HepG2 (cell line): Measurements from ENCODE around the gene NPAS2. TPM values are rescaled to one million over a fixed set of nuclear protein-coding genes. Genes with fewer than 3 reads are reported as not detected.

Experiments
- DNMT3B ChIP-seq: conservative IDR thresholded peaks from 2 replicates; pipeline ENCODE4 v1.6.1; 2016; ENCODE audit warnings: missing biosample characterization, control low read depth
- ELF1 ChIP-seq: sonication (generic); formaldehyde crosslinking; IDR thresholded peaks from 2 replicates; pipeline ENCODE4 v1.4.0; 2020; ENCODE audit warnings: missing genetic modification reagents
- FOSL1 ChIP-seq: sonication (generic); formaldehyde crosslinking; IDR thresholded peaks from 2 replicates; pipeline ENCODE4 v1.9.0; 2021; ENCODE audit warnings: missing genetic modification reagents, borderline replicate concordance
- KDM5A ChIP-seq: fragments of 200-600 bp; sonication (generic); IDR thresholded peaks from 2 replicates; pipeline ENCODE4 v1.7.0; 2018; ENCODE audit warnings: antibody characterized with exemption, mild to moderate bottlenecking, low read length, borderline replicate concordance
- NFATC3 ChIP-seq: sonication (generic); formaldehyde crosslinking; IDR thresholded peaks from 2 replicates; pipeline ENCODE4 v1.5.1; 2020; ENCODE audit warnings: mild to moderate bottlenecking, missing genetic modification reagents
- NFIC ChIP-seq: IDR thresholded peaks from 2 replicates; pipeline ENCODE4 v1.6.1; 2012; ENCODE audit warnings: mild to moderate bottlenecking, low read length, inconsistent platforms
- POGZ ChIP-seq: sonication (generic); formaldehyde crosslinking; IDR thresholded peaks from 2 replicates; pipeline ENCODE4 v1.4.0; 2020; ENCODE audit warnings: mild to moderate bottlenecking, missing genetic modification reagents
- RFX3 ChIP-seq: IDR thresholded peaks from 2 replicates; pipeline ENCODE4 v1.6.1; 2016; ENCODE audit warnings: missing biosample characterization, missing genetic modification reagents
- SP1 ChIP-seq, 2 experiments: fragments of 450-650 bp in 1 of 2; sonication (generic) in 1 of 2; formaldehyde crosslinking in 1 of 2; IDR thresholded peaks; 2 replicates each; pipeline versions ENCODE4 v1.4.0 to v1.6.1; 2016 to 2020; ENCODE audit warnings: missing genetic modification reagents in 1 of 2
- STAG1 ChIP-seq: sonication (generic); formaldehyde crosslinking; IDR thresholded peaks from 2 replicates; pipeline ENCODE4 v1.4.0; 2020; ENCODE audit warnings: missing genetic modification reagents
- TEAD3 ChIP-seq: optimal IDR thresholded peaks from 2 replicates; pipeline ENCODE3; 2016; ENCODE audit warnings: borderline replicate concordance
- ZFX ChIP-seq: sonication (generic); formaldehyde crosslinking; IDR thresholded peaks from 2 replicates; pipeline ENCODE4 v1.4.0; 2020; ENCODE audit warnings: mild to moderate bottlenecking, low read depth, missing genetic modification reagents, moderate library complexity
- ZMYM3 ChIP-seq: sonication (generic); formaldehyde crosslinking; IDR thresholded peaks from 2 replicates; pipeline ENCODE4 v1.5.1; 2020; ENCODE audit warnings: mild to moderate bottlenecking, missing genetic modification reagents
- ZNF460 ChIP-seq: sonication (generic); formaldehyde crosslinking; IDR thresholded peaks from 2 replicates; pipeline ENCODE4 v1.5.1; 2020; ENCODE audit warnings: missing genetic modification reagents, mild to moderate bottlenecking, borderline replicate concordance
- ZNF615 ChIP-seq: sonication (generic); formaldehyde crosslinking; IDR thresholded peaks from 2 replicates; pipeline ENCODE4 v1.5.0; 2020; ENCODE audit warnings: mild to moderate bottlenecking, missing genetic modification reagents, borderline replicate concordance
- ZNF678 ChIP-seq: sonication (generic); formaldehyde crosslinking; IDR thresholded peaks from 2 replicates; pipeline ENCODE4 v1.4.0; 2020; ENCODE audit warnings: mild to moderate bottlenecking, missing genetic modification reagents
- polyA plus RNA-seq, 8 experiments: library from polyadenylated mRNA; depleted of rRNA in 3 of 8; stranded (reverse) in 7 of 8; unstranded in 1 of 8; fragments of >200 nt; fragmentation: Illumina TruSeq in 4 of 8; extraction: Trizol in 4 of 8; gene quantifications; 2 replicates each; pipeline versions ENCODE4 v1.2.1 to v1.2.3, GENCODE V29; 2011 to 2016; ENCODE audit warnings: low read depth in 4 of 8, missing spikeins in 1 of 8, mixed read lengths in 1 of 8; ENCODE audit not compliant: insufficient read depth in 1 of 8
- total RNA-seq, 5 experiments: library from RNA; depleted of rRNA; stranded (reverse); fragments of >200 nt; fragmentation: Illumina TruSeq; extraction: Trizol; gene quantifications; 2 replicates each; pipeline ENCODE4 v1.2.3, GENCODE V29; 2016; ENCODE audit warnings: low read depth in 1 of 5
- TF ChIP-seq, protein P1 (sequence below): sonication (generic); formaldehyde crosslinking; IDR thresholded peaks from 2 replicates; pipeline ENCODE4 v1.4.0; 2020; ENCODE audit warnings: missing genetic modification reagents
- TF ChIP-seq, protein P2 (sequence below), 2 experiments: sonication (generic) in 1 of 2; formaldehyde crosslinking in 1 of 2; IDR thresholded peaks; 2 replicates each; pipeline versions ENCODE4 v1.4.0 to v1.6.1; 2018 to 2020; ENCODE audit warnings: missing genetic modification reagents in 2 of 2, borderline replicate concordance in 1 of 2, low read depth in 1 of 2, mild to moderate bottlenecking in 1 of 2, missing biosample characterization in 1 of 2
- TF ChIP-seq, protein P3 (sequence below): sonication (generic); formaldehyde crosslinking; IDR thresholded peaks from 2 replicates; pipeline ENCODE4 v1.5.0; 2020; ENCODE audit warnings: missing genetic modification reagents
- TF ChIP-seq, protein P4 (sequence below): sonication (generic); formaldehyde crosslinking; IDR thresholded peaks from 2 replicates; pipeline ENCODE4 v1.5.1; 2020; ENCODE audit warnings: missing genetic modification reagents, mild to moderate bottlenecking, borderline replicate concordance

The NPAS2 gene
- total and polyA plus RNA-seq, 2 of the 13 experiments (the other 11 are each of a cell fraction or from before 2014, with no cell fraction given): 14.8 to 37.5 TPM

DNA sequence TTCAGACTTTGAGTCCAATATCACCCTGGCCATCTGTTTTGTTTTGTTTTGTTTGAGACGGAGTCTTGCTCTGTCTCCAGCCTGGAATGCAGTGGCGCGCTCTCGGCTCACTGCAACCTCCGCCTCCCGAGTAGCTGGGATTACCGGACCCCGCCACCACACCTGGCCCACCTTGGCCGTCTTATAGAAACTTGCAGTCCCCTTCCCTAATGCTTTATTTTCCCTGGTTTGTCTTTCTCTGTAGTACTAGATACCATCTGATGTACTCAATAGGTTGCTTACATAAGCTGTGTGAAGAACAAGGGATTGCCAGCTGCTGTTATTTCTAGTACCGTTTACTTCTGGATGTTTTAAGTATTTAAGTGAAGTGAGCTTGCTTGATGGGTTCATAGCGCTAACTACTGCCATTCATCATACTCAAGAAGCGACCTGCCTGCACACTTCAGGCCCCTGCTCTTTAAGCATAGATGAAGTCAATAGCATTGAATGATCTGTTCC is 183.4 kb downstream of the NPAS2 start (continued):
- TF ChIP-seq, protein P1, sequence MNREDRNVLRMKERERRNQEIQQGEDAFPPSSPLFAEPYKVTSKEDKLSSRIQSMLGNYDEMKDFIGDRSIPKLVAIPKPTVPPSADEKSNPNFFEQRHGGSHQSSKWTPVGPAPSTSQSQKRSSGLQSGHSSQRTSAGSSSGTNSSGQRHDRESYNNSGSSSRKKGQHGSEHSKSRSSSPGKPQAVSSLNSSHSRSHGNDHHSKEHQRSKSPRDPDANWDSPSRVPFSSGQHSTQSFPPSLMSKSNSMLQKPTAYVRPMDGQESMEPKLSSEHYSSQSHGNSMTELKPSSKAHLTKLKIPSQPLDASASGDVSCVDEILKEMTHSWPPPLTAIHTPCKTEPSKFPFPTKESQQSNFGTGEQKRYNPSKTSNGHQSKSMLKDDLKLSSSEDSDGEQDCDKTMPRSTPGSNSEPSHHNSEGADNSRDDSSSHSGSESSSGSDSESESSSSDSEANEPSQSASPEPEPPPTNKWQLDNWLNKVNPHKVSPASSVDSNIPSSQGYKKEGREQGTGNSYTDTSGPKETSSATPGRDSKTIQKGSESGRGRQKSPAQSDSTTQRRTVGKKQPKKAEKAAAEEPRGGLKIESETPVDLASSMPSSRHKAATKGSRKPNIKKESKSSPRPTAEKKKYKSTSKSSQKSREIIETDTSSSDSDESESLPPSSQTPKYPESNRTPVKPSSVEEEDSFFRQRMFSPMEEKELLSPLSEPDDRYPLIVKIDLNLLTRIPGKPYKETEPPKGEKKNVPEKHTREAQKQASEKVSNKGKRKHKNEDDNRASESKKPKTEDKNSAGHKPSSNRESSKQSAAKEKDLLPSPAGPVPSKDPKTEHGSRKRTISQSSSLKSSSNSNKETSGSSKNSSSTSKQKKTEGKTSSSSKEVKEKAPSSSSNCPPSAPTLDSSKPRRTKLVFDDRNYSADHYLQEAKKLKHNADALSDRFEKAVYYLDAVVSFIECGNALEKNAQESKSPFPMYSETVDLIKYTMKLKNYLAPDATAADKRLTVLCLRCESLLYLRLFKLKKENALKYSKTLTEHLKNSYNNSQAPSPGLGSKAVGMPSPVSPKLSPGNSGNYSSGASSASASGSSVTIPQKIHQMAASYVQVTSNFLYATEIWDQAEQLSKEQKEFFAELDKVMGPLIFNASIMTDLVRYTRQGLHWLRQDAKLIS (CRISPR knock-in tag): 0 out of 2 replicates have a peak, but pooled peaks have one; percentile 30
- TF ChIP-seq ZNF678 (CRISPR knock-in tag) (peak; percentile 63; the same call in 1 of the 2 replicates), TEAD3 (CRISPR knock-in tag) (peak; percentile 29), NFIC (peak; percentile 30; the same call in 1 of the 2 replicates), ZMYM3 (CRISPR knock-in tag) (peak; percentile 50; the same call in 1 of the 2 replicates), SP1 (IDR thresholded peaks at IDR 0.05) (no peak), SP1 (CRISPR knock-in tag; IDR thresholded peaks at IDR 0.05) (no peak), ZFX (CRISPR knock-in tag) (no peak), STAG1 (CRISPR knock-in tag) (0 out of 2 replicates have a peak, but pooled peaks have one; percentile 2), FOSL1 (no peak), NFATC3 (no peak), POGZ (0 out of 2 replicates have a peak, but pooled peaks have one; percentile 21), ELF1 (0 out of 2 replicates have a peak, but pooled peaks have one; percentile 7), RFX3 (0 out of 2 replicates have a peak, but pooled peaks have one; percentile 14), ZNF615 (0 out of 2 replicates have a peak, but pooled peaks have one; percentile 37), ZNF460 (CRISPR knock-in tag) (peak; percentile 97), KDM5A (0 out of 2 replicates have a peak, but pooled peaks have one; percentile 6), DNMT3B (CRISPR knock-in tag) (0 out of 2 replicates have a peak, but pooled peaks have one; percentile 60)
- TF ChIP-seq, protein P2, sequence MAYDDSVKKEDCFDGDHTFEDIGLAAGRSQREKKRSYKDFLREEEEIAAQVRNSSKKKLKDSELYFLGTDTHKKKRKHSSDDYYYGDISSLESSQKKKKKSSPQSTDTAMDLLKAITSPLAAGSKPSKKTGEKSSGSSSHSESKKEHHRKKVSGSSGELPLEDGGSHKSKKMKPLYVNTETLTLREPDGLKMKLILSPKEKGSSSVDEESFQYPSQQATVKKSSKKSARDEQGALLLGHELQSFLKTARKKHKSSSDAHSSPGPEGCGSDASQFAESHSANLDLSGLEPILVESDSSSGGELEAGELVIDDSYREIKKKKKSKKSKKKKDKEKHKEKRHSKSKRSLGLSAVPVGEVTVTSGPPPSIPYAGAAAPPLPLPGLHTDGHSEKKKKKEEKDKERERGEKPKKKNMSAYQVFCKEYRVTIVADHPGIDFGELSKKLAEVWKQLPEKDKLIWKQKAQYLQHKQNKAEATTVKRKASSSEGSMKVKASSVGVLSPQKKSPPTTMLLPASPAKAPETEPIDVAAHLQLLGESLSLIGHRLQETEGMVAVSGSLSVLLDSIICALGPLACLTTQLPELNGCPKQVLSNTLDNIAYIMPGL (CRISPR knock-in tag; IDR thresholded peaks at IDR 0.05; ENCODE audit: borderline replicate concordance in 1 of 2, low read depth in 1 of 2): no peak
- TF ChIP-seq, protein P3, sequence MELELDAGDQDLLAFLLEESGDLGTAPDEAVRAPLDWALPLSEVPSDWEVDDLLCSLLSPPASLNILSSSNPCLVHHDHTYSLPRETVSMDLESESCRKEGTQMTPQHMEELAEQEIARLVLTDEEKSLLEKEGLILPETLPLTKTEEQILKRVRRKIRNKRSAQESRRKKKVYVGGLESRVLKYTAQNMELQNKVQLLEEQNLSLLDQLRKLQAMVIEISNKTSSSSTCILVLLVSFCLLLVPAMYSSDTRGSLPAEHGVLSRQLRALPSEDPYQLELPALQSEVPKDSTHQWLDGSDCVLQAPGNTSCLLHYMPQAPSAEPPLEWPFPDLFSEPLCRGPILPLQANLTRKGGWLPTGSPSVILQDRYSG (CRISPR knock-in tag): no peak
- TF ChIP-seq, protein P4, sequence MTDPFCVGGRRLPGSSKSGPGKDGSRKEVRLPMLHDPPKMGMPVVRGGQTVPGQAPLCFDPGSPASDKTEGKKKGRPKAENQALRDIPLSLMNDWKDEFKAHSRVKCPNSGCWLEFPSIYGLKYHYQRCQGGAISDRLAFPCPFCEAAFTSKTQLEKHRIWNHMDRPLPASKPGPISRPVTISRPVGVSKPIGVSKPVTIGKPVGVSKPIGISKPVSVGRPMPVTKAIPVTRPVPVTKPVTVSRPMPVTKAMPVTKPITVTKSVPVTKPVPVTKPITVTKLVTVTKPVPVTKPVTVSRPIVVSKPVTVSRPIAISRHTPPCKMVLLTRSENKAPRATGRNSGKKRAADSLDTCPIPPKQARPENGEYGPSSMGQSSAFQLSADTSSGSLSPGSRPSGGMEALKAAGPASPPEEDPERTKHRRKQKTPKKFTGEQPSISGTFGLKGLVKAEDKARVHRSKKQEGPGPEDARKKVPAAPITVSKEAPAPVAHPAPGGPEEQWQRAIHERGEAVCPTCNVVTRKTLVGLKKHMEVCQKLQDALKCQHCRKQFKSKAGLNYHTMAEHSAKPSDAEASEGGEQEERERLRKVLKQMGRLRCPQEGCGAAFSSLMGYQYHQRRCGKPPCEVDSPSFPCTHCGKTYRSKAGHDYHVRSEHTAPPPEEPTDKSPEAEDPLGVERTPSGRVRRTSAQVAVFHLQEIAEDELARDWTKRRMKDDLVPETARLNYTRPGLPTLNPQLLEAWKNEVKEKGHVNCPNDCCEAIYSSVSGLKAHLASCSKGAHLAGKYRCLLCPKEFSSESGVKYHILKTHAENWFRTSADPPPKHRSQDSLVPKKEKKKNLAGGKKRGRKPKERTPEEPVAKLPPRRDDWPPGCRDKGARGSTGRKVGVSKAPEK (CRISPR knock-in tag): no peak
